ENCODE results near the gene SMPD3. TPM values are rescaled to one million over a fixed set of nuclear protein-coding genes. Genes with fewer than 3 reads are reported as not detected.

The SMPD3 gene
- total and polyA plus RNA-seq, 2 of the 4 experiments (the other 2 are of a cell fraction), result not detected

DNA sequence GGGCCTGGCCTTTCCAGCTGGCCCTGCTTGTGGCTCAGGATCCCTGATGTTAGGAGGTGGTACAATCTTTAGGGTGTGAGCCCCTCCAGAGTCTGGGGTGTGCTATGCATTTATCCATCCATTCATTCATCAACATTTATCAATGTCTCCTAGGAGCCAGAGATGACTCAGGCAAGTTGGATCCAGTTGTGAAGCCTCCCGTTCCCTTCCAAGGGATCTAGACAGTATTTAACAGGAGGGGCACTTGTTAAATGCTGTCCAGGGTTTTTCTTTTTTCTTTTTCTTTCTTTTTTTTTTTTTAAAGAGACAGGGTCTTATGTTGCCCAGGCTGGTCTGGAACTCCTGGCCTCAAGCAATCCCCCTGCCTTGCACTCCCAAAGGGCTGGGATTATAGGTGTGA is 42.0 kb upstream of the SMPD3 start:
- peaks cover 15% of the 10 kb centered on the region for H3K27me3 ChIP-seq (ENCODE audit: control insufficient read depth, insufficient read depth, low read length)
- H3K4me3 ChIP-seq (ENCODE audit: insufficient read depth, low read depth, low read length), result no peak overlapping the region
- intact Hi-C loops (cut with micrococcal nuclease) (no loop called here), in situ Hi-C loops (cut with MboI; ENCODE audit: low sequenced_read_pairs) (no loop called here), dilution Hi-C loops (cut with HindIII; ENCODE audit: low sequenced_read_pairs, unreplicated experiment) (no loop called here)
- H3K36me3 ChIP-seq (ENCODE audit: control insufficient read depth, insufficient read depth, low read length), result no peaks in the 10 kb centered on the region
- H3K23ac ChIP-seq (ENCODE audit: low read depth, low read length), result no peak overlapping the region
- POLR2A ChIA-PET (ENCODE audit: unreplicated experiment), result no interaction called here
- no peaks in the 10 kb centered on the region for H3K79me1 ChIP-seq (ENCODE audit: low read depth in 1 of 2, low read length in 2 of 2)
- no peak overlapping the region for H4K91ac ChIP-seq (ENCODE audit: insufficient read depth, low read depth, low read length)
- H3K4ac ChIP-seq (ENCODE audit: low read depth, low read length), result no peak overlapping the region
- no peak overlapping the region for H3K56ac ChIP-seq (ENCODE audit: extremely low read depth, insufficient read depth, low read length)
- H3K4me1 ChIP-seq (ENCODE audit: control insufficient read depth, insufficient read depth, low read length), result no peaks in the 10 kb centered on the region
- no peak overlapping the region for H4K8ac ChIP-seq (ENCODE audit: low read depth in 2 of 2, low read length in 2 of 2)
- no peak overlapping the region for H2AK9ac ChIP-seq (replicated peaks; ENCODE audit: low read depth, low read length, poor library complexity)
- H3K9me3 ChIP-seq (ENCODE audit: control insufficient read depth, insufficient read depth, low read length), result 0 out of 2 replicates have a peak, but pooled peaks cover 2% of the 10 kb centered on the region
- H3K9ac ChIP-seq (ENCODE audit: low read depth, low read length), result no peak overlapping the region
- H3K18ac ChIP-seq (ENCODE audit: low read depth, low read length), result no peak overlapping the region
- no peak overlapping the region for H4K5ac ChIP-seq (ENCODE audit: low read depth, low read length)
- TF ChIP-seq MXI1 (IDR thresholded peaks at IDR 0.05; ENCODE audit: borderline replicate concordance, low read depth, low read length), result no peak
- no peak for TF ChIP-seq RCOR1 (IDR thresholded peaks at IDR 0.05; ENCODE audit: insufficient replicate concordance, low read length)
- TF ChIP-seq, protein P1, sequence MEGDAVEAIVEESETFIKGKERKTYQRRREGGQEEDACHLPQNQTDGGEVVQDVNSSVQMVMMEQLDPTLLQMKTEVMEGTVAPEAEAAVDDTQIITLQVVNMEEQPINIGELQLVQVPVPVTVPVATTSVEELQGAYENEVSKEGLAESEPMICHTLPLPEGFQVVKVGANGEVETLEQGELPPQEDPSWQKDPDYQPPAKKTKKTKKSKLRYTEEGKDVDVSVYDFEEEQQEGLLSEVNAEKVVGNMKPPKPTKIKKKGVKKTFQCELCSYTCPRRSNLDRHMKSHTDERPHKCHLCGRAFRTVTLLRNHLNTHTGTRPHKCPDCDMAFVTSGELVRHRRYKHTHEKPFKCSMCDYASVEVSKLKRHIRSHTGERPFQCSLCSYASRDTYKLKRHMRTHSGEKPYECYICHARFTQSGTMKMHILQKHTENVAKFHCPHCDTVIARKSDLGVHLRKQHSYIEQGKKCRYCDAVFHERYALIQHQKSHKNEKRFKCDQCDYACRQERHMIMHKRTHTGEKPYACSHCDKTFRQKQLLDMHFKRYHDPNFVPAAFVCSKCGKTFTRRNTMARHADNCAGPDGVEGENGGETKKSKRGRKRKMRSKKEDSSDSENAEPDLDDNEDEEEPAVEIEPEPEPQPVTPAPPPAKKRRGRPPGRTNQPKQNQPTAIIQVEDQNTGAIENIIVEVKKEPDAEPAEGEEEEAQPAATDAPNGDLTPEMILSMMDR (conservative IDR thresholded peaks at IDR 0.05; ENCODE audit: low read depth, low read length), result no peak
- TF ChIP-seq SMC3 (IDR thresholded peaks at IDR 0.05; ENCODE audit: low read depth, low read length), result no peak
- TF ChIP-seq FOS (IDR thresholded peaks at IDR 0.05; ENCODE audit: low read depth, low read length), result no peak
- TF ChIP-seq RFX5 (IDR thresholded peaks at IDR 0.05; ENCODE audit: low read depth, low read length), result no peak
- WGBS, 2 experiments (ENCODE audit: extremely low coverage in 2 of 2, insufficient read length in 1 of 2), result no CpG with 5 or more reads among the region's 1 CpG
- BruUV-seq (replicated peaks), result no TSS peak
- H3K9me1 ChIP-seq (ENCODE audit: insufficient read depth, low read length), result no peaks in the 10 kb centered on the region
- CTCF ChIA-PET, result no interaction called here
- no peak overlapping the region for H2AFZ ChIP-seq (replicated peaks; ENCODE audit: low read length, poor library complexity)
- no peak overlapping the region for H2BK15ac ChIP-seq (ENCODE audit: low read depth, low read length)
- no peak overlapping the region for H2BK20ac ChIP-seq (ENCODE audit: low read depth, low read length)
- no peaks in the 10 kb centered on the region for H4K20me1 ChIP-seq (ENCODE audit: insufficient read depth, low read length)
- no peak overlapping the region for H2AK5ac ChIP-seq (ENCODE audit: low read depth, low read length)
- no peak overlapping the region for H2BK120ac ChIP-seq (ENCODE audit: low read depth, low read length)
- no peak for ATAC-seq (ENCODE audit: low read depth)
- H2BK5ac ChIP-seq (ENCODE audit: low read depth, low read length, poor library complexity, severe bottlenecking), result no peak overlapping the region
- H3K14ac ChIP-seq (replicated peaks; ENCODE audit: low read depth, low read length), result no peak overlapping the region
- no peak overlapping the region for H3K4me2 ChIP-seq (ENCODE audit: low read depth, low read length)
- no peak overlapping the region for H3K27ac ChIP-seq (ENCODE audit: insufficient read depth, low read length)
- no peak for DNase-seq

Measured in IMR-90 (cell line).